Stimulated activated CD4-positive, alpha-beta T cell treated with anti-CD3 and anti-CD28 coated beads, Interleukin-4, amount 100 ng/mL, for 48 hours (primary cell): ENCODE results near the gene XG.
"Not testable (repeated sequence)": the region's sequence is repeated elsewhere in the genome, so short reads cannot be mapped to it uniquely, and the experiment has no call there.

Experiments used
- DNase-seq, 2 donors: peaks; one replicate each; pipeline ENCODE4 v3.0.0-alpha.2; 2020; ENCODE audit warnings: low read depth in 2 of 2

Gene XG

DNA sequence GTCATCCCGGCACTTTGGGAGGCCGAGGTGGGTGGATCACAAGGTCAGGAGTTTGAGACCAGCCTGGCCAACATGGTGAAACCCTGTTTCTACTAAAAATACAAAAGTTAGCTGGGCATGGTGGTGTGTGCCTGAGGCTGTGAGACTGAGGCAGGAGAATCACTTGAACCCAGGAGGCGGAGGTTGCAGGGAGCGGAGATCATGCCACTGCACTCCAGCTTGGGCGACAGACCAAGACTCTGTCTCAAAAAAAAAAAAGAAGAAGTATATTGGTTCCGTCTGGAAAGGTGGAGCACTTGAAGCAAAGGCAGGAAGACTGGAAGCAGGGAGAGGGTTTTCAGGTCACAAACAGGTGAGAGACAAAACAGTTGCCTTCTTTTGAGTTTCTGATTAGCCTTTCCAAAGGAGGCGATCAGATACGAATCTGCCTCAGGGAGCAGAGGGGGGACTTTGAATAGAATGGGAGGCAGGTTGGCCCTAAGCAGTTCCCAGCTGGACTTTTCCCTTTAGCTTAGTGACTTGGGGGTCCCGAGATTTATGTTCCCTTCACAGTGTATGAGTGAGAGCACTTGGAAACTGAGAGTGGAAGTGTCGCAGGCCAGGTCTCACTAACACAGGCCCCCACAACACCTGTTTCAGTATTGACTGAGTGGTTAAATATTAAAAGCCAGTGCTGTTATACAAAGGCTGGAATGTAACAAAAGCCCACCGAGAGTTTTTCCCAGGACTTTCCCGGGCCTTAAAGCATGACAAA lies 28.8 kb downstream of the XG start:
- DNase-seq, result not testable (repeated sequence)

DNA sequence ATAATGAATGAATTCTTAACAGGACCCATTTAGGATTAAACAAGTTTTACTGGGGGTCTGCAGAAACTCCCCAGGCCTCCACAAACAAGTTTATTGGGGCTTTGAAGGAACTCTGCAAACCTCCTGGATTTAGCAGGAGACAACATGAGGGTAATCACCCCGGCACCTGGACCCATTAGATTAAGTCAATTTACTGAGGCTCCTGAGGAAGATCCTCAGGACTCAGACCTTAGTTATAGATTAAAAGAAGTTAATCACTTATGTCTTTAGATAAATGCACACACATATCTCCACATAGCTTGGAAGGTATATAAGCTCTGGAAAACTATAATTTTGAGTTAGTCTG lies 29.4 kb downstream of the XG start:
- no peak for DNase-seq

DNA sequence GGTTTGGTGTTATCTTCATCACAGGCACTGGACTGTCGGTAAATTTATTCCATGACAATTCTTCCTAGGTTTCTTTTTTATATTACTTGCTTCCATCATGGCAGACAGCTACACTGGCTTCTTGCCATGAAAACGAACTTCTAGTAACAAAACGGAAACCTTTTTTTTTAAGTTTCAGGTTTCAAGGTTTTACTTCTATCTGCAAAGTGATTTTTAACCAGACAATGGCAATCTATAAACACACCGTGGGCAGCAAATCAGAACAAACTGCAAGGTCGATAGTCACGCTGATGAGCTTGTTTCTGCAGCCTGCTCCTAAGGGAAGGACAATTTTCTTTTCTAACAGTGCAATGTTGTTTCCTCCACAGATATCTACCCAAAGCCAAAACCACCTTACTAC lies 29.9 kb downstream of the XG start:
- no peak for DNase-seq

DNA sequence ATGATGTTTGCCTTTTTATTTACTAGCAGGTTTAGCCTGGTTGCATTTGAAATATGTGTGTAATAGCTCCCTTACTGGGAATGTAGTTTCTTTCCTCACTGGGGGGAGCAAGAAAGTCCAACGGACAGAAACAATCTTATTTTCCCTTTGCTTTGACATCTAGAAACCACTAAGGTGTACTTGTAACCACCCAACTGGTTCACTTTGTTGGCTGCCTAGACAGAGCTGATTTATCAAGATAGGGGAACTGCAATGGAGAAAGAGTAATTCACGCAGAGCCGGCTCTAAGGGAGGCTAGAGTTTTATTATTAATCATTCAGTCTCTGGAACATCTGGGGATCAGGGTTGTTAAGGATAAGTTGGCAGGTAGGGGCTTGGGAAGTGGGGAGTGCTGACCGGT lies 30.3 kb downstream of the XG start:
- no peak for DNase-seq

DNA sequence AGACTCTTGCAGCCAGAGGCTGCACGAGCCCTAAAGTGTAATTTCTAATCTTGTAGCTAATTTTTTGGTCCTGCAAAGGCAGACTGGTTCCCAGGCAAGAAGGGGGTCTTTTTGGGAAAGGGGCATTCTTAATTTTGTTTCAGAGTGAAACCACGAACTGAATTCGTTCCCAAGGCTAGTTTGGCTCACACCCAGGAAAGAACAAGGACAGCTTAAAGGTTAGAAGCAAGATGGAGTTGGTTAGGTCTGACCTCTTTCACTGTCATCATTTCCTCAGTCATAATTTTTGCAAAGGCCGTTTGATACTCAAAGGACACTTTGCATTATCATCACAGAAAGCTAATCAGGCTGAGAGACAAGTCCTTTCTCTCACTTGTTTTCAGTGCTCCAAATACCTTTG lies 30.9 kb downstream of the XG start:
- DNase-seq, result no peak

DNA sequence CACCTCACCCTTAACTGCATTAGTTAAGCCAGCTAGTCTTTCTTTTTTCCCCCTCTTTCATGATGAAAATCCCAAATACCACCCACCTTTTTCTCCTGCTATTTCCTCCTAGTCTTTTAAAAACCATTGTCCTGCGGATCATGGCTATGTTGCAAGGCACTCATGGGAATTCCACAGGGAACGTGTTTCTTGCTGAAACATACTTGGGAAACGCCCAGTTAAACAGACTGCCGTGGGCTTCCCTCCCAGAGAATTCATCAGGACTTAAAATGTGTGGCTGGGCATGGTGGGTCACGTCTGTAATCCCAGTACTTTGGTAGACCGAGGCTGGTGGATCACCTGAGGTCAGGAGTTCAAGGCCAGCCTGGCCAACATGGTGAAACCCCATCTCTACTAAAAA lies 32.2 kb downstream of the XG start:
- no peak for DNase-seq

DNA sequence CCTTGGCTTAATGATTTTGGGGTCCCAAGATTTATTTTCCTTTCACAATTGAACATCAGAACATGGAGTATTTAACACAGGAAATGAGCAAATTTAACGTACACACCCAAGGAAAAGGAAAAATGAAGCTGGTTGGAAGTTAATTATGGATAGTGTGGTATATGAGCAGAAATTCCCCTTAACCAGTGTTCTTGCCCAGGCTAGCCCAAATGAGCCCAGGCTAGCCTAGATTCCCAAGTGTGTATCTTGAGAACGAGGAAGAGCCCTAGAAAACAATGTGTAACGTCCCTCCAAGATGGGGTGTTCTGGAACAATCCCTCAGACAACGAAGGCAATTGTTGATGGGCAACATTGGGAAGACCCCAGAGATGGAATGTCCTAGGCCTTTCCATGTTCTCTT lies 33.7 kb downstream of the XG start:
- DNase-seq, result no peak

DNA sequence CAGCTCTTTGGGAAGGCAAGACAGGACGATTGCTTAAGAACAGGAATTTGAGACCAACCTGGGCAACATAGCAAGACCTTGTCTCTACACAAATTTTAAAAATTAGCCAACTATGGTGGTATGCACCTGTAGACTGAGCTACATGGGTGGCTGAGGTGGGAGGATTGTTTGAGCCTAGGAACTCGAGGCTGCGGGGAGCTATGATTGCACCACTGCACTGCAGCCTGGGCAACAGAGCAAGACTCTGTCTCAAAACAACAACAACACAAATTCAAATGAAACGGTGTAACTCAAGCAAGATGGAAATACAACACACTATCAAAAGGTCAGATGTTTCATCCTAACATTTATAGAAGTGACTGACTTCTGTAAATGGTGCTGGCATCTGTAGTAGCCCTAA lies 37.1 kb downstream of the XG start:
- DNase-seq, result no peak

DNA sequence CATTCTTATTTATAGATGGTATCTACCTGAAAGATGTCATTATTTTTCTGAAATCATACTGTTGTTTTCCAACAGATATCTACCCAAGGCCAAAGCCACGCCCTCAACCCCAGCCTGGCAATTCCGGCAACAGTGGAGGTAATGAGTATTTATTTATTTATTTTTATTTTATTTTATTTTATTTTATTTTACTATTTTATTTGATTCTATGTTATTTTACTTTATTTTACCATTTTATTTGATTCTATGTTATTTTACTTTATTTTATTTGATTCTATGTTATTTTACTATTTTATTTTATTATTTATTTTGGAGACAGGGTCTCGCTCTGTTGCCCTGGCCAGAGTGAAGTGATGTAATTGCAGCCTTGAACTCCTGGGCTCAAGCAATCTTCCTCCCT lies 37.7 kb downstream of the XG start:
- DNase-seq, result no peak

DNA sequence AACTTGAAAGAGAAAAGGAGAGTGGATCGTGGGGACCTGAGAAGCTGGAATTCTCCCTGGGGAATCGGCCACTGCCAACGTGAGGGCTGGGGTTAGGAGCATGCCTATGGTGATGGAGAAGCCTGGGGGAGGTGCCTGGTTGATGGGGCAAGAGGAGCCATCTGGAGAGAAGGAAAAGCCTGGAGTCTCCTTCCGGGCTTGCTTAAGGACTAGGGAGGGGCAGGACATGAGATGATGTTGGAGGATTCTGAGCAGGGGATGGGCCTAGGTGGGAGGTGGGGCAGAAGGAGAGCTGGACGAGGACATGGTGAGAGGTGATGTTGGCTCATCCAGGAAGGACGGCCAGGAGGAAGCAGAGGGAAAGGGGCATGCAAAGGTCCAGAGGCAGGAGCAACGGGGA lies 41.9 kb downstream of the XG start:
- no peak for DNase-seq

DNA sequence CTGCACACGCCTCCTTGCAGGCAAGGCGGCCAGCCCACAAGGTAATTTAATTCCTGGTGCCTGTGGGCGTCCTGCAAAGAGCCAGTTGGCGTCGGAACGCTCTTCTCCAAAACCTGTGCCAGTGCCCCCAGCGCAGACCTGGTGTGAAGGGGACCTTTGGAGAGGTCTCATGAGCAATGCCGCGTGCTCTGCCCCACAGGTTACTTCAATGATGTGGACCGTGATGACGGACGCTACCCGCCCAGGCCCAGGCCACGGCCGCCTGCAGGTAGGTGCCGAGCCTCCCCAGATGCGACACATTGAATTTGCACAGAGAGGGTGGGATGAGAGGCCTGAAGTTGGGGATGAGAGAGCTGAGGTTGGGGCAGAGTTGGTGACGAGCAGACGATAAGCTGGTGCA lies 42.5 kb downstream of the XG start:
- DNase-seq, result no peak

DNA sequence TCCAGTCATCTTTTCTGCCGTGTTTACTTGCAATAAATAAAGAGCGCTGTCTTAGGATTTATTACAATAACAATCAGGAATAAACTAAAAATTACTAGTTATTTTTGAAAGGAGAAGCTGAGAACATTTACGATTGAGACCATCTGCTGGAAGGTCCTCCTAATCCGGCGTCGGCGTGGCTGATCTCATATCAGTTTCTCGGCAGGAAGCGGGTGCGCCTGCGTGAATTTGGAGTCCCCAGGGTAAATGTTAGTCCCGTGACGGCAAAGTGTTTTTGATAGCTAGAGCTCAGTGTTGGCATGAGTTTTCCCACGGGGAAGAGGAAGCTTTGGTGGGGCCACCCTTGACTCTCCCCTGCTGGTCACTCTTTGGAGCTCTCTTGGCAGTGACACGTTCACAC lies 45.0 kb downstream of the XG start:
- not testable (repeated sequence) for DNase-seq

DNA sequence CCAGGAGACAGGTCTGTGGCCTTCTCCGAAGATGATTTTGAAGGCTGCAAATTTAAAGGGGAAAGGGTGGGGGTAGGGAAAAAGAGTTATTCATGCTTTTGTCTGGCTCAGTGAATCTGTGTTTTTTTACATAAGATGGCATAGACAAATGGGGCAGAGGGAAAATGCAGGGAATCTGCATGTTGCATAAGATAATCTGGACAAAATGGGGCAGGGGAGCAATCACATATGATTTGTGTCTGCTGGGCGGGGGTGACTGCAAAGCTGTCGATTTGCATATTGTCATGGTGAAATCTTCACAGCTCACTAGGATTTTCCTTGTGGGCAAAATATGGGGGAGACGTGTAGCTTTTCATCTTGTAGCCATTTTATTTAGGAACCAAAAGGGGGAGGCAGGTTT lies 47.5 kb downstream of the XG start:
- no peak for DNase-seq

DNA sequence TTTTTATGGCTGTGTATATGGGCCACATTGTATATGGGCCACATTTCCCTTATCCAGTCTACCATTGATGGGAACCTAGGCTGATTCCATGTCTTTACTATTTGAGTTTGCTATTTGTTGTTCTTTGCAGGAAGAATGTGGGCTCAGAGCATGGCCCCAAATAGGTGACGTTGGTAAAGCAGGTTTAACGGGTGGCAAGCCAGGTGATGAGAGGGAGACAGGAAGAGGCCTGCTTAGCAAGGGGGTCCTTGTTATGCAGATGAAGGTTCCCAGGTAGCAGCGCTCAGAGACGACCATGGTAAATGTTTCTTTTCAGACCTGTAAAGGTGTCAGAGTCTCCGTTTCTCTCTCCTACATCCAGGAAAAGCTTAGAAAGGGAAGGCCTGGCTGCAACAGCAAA lies 48.1 kb downstream of the XG start:
- DNase-seq, result not testable (repeated sequence)

DNA sequence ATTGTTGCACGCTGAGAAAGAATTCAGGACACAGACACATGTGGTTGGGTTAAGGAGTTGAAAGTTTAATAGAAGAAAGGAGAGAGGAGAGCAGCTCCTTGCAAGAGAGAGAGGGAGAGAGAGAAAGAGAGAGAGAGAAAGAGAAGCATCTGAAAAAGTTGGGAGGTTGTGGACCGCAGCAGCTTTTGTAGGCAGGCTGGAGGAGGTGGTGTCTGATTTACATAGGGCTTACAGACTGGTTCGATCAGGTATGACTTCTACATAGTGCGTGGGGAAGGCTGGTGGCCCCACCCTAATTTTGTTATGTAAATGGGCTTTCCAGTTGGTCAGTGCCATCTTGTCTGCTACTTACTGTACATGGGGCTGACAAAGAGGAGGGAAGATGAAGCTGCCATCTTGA lies 49.4 kb downstream of the XG start:
- no peak for DNase-seq

DNA sequence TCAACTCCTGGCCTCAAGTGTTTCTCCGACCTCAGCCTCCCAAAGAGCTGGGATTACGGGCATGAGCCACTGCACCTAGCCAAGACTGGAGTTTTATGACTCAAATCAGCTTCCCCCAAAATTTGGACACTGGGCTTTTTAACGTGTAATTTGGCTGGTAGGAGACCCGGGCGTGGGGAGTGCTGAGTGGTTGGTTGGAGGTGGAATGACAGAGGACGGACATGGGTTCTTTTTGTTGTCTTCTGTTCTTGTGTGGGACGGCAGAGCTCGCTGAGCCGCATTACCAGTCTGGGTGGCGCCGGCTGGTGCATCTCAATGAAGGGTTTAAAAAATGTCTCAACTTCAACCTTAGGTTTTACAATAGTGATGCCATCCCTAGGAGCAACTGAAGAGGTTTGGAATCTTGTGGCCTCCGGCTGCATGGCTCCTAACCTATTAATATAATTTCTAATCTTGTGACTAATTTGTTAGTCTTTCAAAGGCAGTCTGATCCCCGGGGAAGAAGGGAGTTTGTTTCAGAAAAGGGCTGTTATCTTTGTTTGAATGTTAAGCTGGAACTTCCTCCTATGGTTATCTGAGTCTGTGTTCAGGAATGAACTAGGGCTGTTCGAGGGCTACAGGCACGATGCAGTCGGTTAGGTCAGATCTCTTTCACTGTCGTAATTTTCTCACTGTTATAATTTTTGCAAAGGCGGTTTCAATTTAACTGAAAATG lies 50.7 kb downstream of the XG start:
- not testable (repeated sequence) for DNase-seq

DNA sequence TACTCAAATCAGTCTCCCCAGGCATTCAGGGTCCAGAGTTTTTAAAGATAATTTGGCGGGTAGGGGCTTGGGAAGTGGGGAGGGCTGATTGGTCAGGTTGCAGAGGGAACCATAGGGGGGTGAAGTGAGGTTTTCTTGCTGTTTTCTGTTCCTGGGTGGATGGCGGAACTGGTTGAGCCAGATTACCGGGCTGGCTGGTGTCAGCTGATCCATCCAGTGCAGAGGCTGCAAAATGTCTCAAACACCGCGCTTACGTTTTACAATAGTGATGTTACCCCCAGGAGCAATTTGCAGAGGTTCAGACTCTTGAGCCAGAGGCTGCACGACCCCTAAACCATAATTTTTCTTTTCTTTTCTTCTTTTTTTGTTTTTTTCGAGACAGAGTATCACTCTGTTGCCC lies 51.6 kb downstream of the XG start:
- not testable (repeated sequence) for DNase-seq

DNA sequence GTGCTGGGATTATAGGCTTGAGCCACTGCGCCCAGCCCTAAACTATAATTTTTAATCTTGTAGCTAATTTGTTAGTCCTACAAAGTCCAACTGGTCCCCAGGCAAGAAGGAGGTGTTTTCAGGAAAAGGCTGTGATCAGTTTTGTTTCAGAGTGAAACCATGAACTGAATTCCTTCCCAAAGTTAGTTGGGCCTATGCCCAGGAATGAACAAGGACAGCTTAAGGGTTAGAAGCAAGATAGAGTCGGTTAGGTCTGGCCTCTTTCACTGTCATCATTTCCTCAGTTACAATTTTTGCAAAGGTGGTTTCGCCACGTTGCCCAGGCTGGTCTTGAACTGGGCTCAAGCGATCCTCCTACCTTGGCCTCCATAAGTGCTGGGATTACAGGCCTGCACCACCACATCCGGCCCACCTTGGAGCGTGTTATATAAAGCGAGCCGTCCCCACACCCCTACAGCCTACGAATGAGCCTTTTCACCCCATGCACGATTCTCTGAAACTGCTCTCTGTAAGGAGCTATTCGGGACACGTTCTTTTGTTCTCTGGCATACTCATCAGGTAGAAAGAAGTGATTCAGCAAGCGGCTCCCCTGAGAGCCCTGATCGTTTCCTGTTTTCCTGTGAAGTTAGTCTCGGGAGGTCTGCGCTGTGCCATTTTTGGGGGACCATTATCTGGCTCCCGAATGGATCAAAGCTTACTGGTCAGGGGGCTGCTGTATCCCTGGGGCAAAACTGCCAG lies 52.4 kb downstream of the XG start:
- not testable (repeated sequence) for DNase-seq

DNA sequence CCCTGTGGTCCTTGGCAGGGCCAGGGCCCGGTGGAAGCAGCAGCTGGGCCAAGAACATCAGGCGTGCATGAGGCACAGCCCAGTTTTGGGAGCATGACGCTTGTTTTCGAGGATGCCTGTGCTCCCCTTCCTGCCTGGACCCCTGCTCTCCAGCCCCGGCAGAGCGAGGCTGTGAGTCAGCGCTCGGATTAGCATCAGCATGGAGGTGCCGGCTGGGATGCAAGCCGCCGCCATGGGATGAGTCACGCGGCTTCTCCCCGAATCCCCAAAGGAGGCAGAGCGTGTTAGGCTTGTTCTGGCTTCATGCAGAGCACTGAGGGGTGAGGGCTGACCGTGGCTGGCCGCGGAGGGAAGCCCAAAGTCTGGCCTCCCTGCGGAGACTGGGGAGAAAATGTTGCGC lies 53.0 kb downstream of the XG start:
- not testable (repeated sequence) for DNase-seq

DNA sequence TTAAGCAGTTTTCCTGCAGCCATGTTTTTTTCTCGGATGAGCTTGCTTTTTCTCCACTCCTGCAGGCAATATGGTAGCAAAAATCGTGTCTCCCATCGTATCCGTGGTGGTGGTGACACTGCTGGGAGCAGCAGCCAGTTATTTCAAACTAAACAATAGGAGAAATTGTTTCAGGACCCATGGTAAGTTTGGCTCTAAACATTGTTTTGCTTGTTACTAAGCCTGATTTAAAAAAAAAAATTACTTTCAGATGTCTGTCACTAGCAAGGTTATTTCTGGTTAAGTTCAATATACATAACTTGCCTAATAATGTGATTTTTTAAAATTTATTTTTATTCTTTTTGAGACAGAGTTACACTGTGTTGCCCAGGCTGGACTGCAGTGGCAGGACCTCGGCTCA lies 59.4 kb downstream of the XG start:
- no peak for DNase-seq

DNA sequence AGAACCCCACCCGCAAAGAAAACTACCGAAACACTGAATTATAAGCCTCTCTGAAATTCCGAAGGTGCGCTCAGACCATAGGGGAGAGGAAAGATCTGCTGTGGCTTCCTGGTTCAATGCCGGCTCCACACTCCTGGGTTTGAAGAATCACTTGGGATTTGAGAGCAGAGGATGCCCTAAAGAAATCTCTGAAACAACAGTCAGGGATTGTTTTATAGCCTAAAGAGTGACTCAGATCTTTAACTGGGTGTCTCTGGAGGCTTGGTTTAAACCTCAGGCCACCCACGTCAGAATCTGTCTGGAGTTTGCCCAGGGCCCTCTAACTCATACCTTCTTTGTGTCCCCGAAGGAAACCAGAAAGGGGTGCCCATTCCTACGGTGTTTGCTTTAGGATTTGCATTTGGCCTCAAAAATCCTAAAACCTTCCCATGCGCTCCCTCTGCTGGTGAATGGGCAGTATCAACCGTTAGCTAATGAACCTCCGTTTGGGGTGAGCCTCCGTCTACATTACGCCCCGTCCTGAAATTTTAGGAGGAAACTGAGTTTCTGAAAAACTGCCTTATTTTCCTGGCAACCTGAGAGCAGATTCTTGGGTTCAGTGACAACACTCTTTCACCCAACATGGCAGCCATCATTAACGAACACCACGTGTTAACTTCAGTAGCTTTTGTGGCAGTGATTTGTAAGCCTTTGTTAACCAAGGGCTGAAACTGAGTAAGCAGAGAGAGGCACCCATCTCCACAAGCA lies 60.5 kb downstream of the XG start:
- DNase-seq, result peak; percentile 4 to 5

DNA sequence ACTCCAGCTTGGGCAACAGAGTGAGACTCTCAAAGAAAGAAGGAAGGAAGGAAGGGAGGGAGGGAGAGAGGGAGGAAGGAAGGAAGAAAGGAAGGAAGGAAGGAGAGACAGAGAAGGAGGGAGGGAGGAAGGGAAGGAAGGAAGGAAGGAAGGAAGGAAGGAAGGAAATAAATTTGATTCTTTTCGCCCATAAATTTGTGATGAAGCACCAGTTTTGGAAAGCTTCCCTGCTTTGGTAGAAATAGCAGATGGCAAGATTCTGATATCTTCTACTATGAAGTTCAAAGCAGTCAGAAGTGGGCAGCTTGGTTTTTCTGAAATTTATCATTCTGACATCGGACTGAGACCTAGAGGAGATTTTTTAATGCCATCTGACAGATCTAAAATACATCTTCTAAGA lies 65.2 kb downstream of the XG start:
- no peak for DNase-seq
